PFSK-1 (cell line): ENCODE data around the gene MESP1.

Source experiments
- FOXP2 ChIP-seq: optimal IDR thresholded peaks from 2 replicates; pipeline ENCODE3; 2011; ENCODE audit warnings: borderline replicate concordance, control low read depth, inconsistent platforms; ENCODE audit not compliant: insufficient read depth; ENCODE audit errors: extremely low read length, extremely low read depth
- POLR2AphosphoS5 ChIP-seq: IDR thresholded peaks from 2 replicates; pipeline ENCODE4 v1.6.1; 2012; ENCODE audit warnings: low read depth, mild to moderate bottlenecking, control low read depth, low read length, moderate library complexity
- SIN3A ChIP-seq: IDR thresholded peaks from 2 replicates; pipeline ENCODE4 v1.6.1; 2012; ENCODE audit warnings: mild to moderate bottlenecking, low read length, moderate library complexity, borderline replicate concordance; ENCODE audit not compliant: insufficient read depth
- TAF1 ChIP-seq: IDR thresholded peaks from 2 replicates; pipeline ENCODE4 v1.6.1; 2012; ENCODE audit warnings: low read length, control low read depth, borderline replicate concordance; ENCODE audit not compliant: insufficient read depth
- TF ChIP-seq, protein P1 (sequence below), 2 experiments: IDR thresholded peaks; 2 replicates each; pipeline versions ENCODE4 v1.6.1 to v1.8.0; 2011 to 2012; ENCODE audit warnings: low read depth in 2 of 2, low read length in 2 of 2, control low read depth in 1 of 2, inconsistent platforms in 1 of 2, mild to moderate bottlenecking in 1 of 2, moderate library complexity in 1 of 2; ENCODE audit not compliant: insufficient read depth in 1 of 2

DNA sequence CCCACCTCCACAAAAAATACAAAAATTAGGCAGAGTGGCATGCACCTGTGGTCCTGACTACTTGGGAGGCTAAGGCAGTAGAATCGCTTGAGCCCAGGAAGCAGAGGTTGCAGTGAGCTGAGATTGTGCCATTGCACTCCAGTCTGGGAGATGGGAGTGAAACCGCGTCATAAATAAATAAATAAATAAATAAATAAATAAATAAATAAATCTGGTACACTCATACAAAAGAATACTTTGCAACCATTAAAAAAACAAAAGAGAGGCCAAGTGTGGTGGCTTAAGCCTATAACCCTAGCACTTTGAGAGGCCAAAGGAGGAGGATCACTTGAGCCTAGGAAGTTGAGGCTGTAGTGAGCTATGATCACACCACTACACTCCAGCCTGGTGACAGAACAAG, 28.0 kb downstream of the MESP1 start:
- TF ChIP-seq TAF1 (no peak), POLR2AphosphoS5 (no peak), SIN3A (no peak), FOXP2 (no peak)
- TF ChIP-seq, protein P1, sequence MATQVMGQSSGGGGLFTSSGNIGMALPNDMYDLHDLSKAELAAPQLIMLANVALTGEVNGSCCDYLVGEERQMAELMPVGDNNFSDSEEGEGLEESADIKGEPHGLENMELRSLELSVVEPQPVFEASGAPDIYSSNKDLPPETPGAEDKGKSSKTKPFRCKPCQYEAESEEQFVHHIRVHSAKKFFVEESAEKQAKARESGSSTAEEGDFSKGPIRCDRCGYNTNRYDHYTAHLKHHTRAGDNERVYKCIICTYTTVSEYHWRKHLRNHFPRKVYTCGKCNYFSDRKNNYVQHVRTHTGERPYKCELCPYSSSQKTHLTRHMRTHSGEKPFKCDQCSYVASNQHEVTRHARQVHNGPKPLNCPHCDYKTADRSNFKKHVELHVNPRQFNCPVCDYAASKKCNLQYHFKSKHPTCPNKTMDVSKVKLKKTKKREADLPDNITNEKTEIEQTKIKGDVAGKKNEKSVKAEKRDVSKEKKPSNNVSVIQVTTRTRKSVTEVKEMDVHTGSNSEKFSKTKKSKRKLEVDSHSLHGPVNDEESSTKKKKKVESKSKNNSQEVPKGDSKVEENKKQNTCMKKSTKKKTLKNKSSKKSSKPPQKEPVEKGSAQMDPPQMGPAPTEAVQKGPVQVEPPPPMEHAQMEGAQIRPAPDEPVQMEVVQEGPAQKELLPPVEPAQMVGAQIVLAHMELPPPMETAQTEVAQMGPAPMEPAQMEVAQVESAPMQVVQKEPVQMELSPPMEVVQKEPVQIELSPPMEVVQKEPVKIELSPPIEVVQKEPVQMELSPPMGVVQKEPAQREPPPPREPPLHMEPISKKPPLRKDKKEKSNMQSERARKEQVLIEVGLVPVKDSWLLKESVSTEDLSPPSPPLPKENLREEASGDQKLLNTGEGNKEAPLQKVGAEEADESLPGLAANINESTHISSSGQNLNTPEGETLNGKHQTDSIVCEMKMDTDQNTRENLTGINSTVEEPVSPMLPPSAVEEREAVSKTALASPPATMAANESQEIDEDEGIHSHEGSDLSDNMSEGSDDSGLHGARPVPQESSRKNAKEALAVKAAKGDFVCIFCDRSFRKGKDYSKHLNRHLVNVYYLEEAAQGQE (IDR thresholded peaks at IDR 0.05; ENCODE audit: insufficient read depth in 1 of 2, low read depth in 2 of 2, low read length in 2 of 2): no peak
